Keratinocyte (primary cell): ENCODE measurements around the gene SLC9A7. TPM values are rescaled to one million over a fixed set of nuclear protein-coding genes. Genes with fewer than 3 reads are reported as not detected.

Experiments used
- DNase-seq: peaks from one replicate; pipeline ENCODE4 v3.0.0-alpha.2; 2011; ENCODE audit warnings: low read depth, missing footprints, low spot score
- FAIRE-seq: peaks from 2 replicates; lab custom pipeline; 2011; peaks lifted over from hg19 to GRCh38; lab: Jason Lieb, UNC
- H2AFZ ChIP-seq: 2 replicates; pipeline ENCODE4 v1.6.0; 2012; ENCODE audit warnings: low read length, control low read depth, inconsistent platforms; ENCODE audit not compliant: control insufficient read depth
- H3K27ac ChIP-seq: 2 replicates; pipeline ENCODE4 v1.5.1; 2011; ENCODE audit warnings: low read length; ENCODE audit not compliant: control insufficient read depth, insufficient read depth
- H3K27me3 ChIP-seq: 3 replicates; pipeline ENCODE4 v1.6.0; 2011; ENCODE audit warnings: low read length; ENCODE audit not compliant: control insufficient read depth, insufficient read depth; ENCODE audit errors: extremely low read depth
- H3K36me3 ChIP-seq, 2 experiments: 2 replicates in 1 of 2; 3 replicates in 1 of 2; pipeline ENCODE4 v1.5.1; 2011; ENCODE audit warnings: low read length in 2 of 2, mild to moderate bottlenecking in 1 of 2; ENCODE audit not compliant: control insufficient read depth in 2 of 2, insufficient read depth in 2 of 2; ENCODE audit errors: extremely low read depth in 1 of 2
- H3K4me1 ChIP-seq: 3 replicates; pipeline ENCODE4 v1.5.1; 2011; ENCODE audit warnings: low read length; ENCODE audit not compliant: control insufficient read depth, insufficient read depth; ENCODE audit errors: extremely low read depth
- H3K4me2 ChIP-seq: 3 replicates; pipeline ENCODE4 v1.6.0; 2011; ENCODE audit warnings: low read depth, low read length; ENCODE audit not compliant: control insufficient read depth, insufficient read depth; ENCODE audit errors: extremely low read depth
- H3K4me3 ChIP-seq, 3 experiments: fragments of 200-600 bp in 1 of 3; sonication (generic) in 1 of 3; 2 replicates in 2 of 3; 3 replicates in 1 of 3; pipeline ENCODE4 v1.5.1; 2011 to 2016; ENCODE audit warnings: low read length in 3 of 3, mild to moderate bottlenecking in 3 of 3, control low read depth in 2 of 3, inconsistent platforms in 1 of 3, low read depth in 1 of 3, mixed read lengths in 1 of 3, mixed run types in 1 of 3, moderate library complexity in 1 of 3; ENCODE audit not compliant: control insufficient read depth in 2 of 3, insufficient read depth in 2 of 3; ENCODE audit errors: extremely low read depth in 1 of 3
- H3K79me2 ChIP-seq: 2 replicates; pipeline ENCODE4 v1.6.0; 2012; ENCODE audit warnings: low read length; ENCODE audit not compliant: control insufficient read depth, insufficient read depth
- H3K9ac ChIP-seq: 3 replicates; pipeline ENCODE4 v1.6.0; 2011; ENCODE audit warnings: low read length; ENCODE audit not compliant: control insufficient read depth, insufficient read depth; ENCODE audit errors: extremely low read depth
- H3K9me1 ChIP-seq: 3 replicates; pipeline ENCODE4 v1.6.0; 2011; ENCODE audit warnings: low read length; ENCODE audit not compliant: control insufficient read depth, insufficient read depth; ENCODE audit errors: extremely low read depth
- H3K9me3 ChIP-seq: 2 replicates; pipeline ENCODE4 v1.5.1; 2012; ENCODE audit warnings: low read depth, low read length; ENCODE audit not compliant: control insufficient read depth
- H4K20me1 ChIP-seq: 3 replicates; pipeline ENCODE4 v1.6.0; 2011; ENCODE audit warnings: low read length; ENCODE audit not compliant: control insufficient read depth, insufficient read depth; ENCODE audit errors: extremely low read depth
- EZH2 ChIP-seq: IDR thresholded peaks from one replicate; pipeline ENCODE4 v1.6.1; 2012; ENCODE audit warnings: inconsistent platforms, mild to moderate bottlenecking, low read length, moderate library complexity
- dilution Hi-C: fragments of 300-500 bp; cut with MboI; formaldehyde crosslinking; loops from one replicate; pipeline ENCODE4 v1.7.0; 2020; ENCODE audit warnings: low sequenced_read_pairs; ENCODE audit not compliant: extremely low pct_ligation_motif_present
- polyA plus RNA-seq, 5 experiments: library from polyadenylated mRNA; depleted of rRNA in 3 of 5; stranded (reverse) in 3 of 5; stranded (forward) in 1 of 5; unstranded in 1 of 5; fragments of >200 nt; gene quantifications; 1 replicate in 1 of 5; 2 replicates in 3 of 5; 3 replicates in 1 of 5; pipeline versions ENCODE4 v1.2.1 to v1.2.3, GENCODE V29; 2011 to 2012; ENCODE audit warnings: missing spikeins in 2 of 5, low read depth in 1 of 5, low replicate concordance in 1 of 5
- TF ChIP-seq, protein P1 (sequence below), 3 experiments: IDR thresholded peaks in 1 of 3; conservative IDR thresholded peaks in 1 of 3; optimal IDR thresholded peaks in 1 of 3; 2 replicates in 2 of 3; 3 replicates in 1 of 3; pipeline versions ENCODE3 to v1.5.1; 2011; ENCODE audit warnings: low read length in 3 of 3, mild to moderate bottlenecking in 3 of 3, moderate library complexity in 2 of 3, control low read depth in 1 of 3, inconsistent platforms in 1 of 3; ENCODE audit not compliant: insufficient read depth in 2 of 3; ENCODE audit errors: extremely low read depth in 1 of 3

Gene SLC9A7
- polyA plus RNA-seq, 1 donor (not counting 4 experiments of a cell fraction or from before 2014, with no cell fraction given) = 8.1 TPM

DNA sequence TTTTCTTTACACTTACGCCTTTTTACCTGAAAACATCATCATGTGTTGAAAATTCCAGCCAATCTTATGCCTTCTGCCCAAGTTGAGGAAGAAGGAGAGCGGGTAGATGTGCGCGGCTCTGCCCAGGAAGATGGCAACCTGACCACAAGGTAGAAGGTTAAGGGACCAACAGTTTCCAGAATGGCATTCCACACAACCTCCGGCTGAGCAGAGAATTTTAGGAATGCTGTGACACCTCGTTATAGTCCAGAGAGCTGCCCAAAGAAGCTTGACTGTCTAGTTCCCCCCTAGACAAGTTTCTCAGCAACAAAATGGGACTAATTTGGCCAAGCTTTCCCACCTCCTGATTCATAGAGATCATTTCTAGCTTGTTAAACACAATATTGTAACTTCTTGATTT lies 110.3 kb downstream of the SLC9A7 start:
- Histone ChIP-seq H3K9ac (no peak overlapping the region), H3K4me3 (no peak overlapping the region), H3K27me3 (no peaks in the 10 kb centered on the region), H3K4me2 (no peak overlapping the region), H3K27ac (no peak overlapping the region), H3K9me1 (no peaks in the 10 kb centered on the region), H3K36me3 (no peaks in the 10 kb centered on the region), H3K9me3 (no peaks in the 10 kb centered on the region), H3K4me1 (peaks cover 6% of the 10 kb centered on the region), H4K20me1 (no peaks in the 10 kb centered on the region), H2AFZ (no peak overlapping the region), H3K79me2 (no peaks in the 10 kb centered on the region)
- DNase-seq = no peak
- dilution Hi-C loops = no loop called here
- no peak for FAIRE-seq
- TF ChIP-seq EZH2 = no peak
- TF ChIP-seq, protein P1, sequence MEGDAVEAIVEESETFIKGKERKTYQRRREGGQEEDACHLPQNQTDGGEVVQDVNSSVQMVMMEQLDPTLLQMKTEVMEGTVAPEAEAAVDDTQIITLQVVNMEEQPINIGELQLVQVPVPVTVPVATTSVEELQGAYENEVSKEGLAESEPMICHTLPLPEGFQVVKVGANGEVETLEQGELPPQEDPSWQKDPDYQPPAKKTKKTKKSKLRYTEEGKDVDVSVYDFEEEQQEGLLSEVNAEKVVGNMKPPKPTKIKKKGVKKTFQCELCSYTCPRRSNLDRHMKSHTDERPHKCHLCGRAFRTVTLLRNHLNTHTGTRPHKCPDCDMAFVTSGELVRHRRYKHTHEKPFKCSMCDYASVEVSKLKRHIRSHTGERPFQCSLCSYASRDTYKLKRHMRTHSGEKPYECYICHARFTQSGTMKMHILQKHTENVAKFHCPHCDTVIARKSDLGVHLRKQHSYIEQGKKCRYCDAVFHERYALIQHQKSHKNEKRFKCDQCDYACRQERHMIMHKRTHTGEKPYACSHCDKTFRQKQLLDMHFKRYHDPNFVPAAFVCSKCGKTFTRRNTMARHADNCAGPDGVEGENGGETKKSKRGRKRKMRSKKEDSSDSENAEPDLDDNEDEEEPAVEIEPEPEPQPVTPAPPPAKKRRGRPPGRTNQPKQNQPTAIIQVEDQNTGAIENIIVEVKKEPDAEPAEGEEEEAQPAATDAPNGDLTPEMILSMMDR (optimal IDR thresholded peaks at IDR 0.05 in 1 of 3, IDR thresholded peaks at IDR 0.05 in 1 of 3, conservative IDR thresholded peaks at IDR 0.05 in 1 of 3; ENCODE audit: extremely low read depth in 1 of 3, insufficient read depth in 2 of 3, low read length in 3 of 3) = no peak

DNA sequence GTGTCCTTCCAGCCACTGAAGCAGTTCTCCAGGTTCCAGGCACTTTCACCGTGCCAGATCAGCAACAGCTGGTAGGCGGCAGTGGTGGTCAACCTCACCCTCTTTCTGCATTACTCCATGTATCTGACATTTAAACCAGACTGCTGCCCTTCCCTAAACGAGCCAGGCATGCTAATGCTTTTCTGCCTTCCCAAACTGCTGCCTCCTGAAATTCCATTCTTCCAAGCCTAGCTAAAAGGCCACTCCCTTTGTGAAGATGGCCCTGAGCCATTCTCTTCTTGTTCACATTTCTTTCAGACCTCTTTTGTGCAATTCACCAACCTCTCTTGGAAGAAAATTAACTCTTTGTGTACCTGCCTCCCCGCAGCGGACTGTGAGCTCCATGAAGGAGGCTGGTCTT lies 111.7 kb downstream of the SLC9A7 start:
- peaks cover 3% of the 10 kb centered on the region for H3K4me1 ChIP-seq

More for the DNA sequence above, 111.7 kb downstream of the SLC9A7 start:
- H3K9ac ChIP-seq = no peak overlapping the region
- dilution Hi-C loops = no loop called here
- no peak overlapping the region for H3K27ac ChIP-seq
- H4K20me1 ChIP-seq = no peaks in the 10 kb centered on the region
- DNase-seq = no peak
- H3K9me3 ChIP-seq = no peaks in the 10 kb centered on the region
- H3K36me3 ChIP-seq = no peaks in the 10 kb centered on the region
- no peak overlapping the region for H2AFZ ChIP-seq
- H3K4me2 ChIP-seq = no peak overlapping the region
- no peak for FAIRE-seq
- no peaks in the 10 kb centered on the region for H3K79me2 ChIP-seq
- TF ChIP-seq, protein P1 (optimal IDR thresholded peaks at IDR 0.05 in 1 of 3, IDR thresholded peaks at IDR 0.05 in 1 of 3, conservative IDR thresholded peaks at IDR 0.05 in 1 of 3; ENCODE audit: extremely low read depth in 1 of 3, insufficient read depth in 2 of 3, low read length in 3 of 3) = no peak
- TF ChIP-seq EZH2 = no peak
- H3K4me3 ChIP-seq = no peak overlapping the region
- H3K27me3 ChIP-seq = no peaks in the 10 kb centered on the region
- no peaks in the 10 kb centered on the region for H3K9me1 ChIP-seq
